ENCODE results near the gene INO80D.

The INO80D gene

DNA sequence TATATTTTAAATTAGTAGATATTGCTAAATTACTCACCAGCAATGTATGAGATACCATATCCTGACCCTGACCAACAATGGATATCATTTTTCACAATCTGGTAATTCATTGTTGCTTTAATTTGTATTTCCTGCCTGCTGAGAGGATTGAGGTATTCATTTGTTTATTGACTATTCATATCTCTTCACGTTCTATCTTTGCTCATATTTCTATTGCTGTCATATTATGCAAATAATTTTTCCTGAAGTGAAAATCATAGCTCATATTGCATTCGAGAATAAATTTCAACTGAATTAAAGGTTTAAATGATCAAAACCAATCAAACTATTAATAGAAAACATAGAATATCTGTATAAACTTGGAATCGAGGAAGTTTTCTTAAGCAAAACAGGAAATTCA is 31.0 kb downstream of the INO80D start:
- Histone ChIP-seq H3K27ac (ENCODE audit: extremely low read depth, low read depth, low read length) (no peak overlapping the region), H3K4me3 (ENCODE audit: low read depth, low read length) (no peak overlapping the region), H3K4me1 (ENCODE audit: control insufficient read depth, insufficient read depth, low read length) (no peaks in the 10 kb centered on the region), H3K36me3 (ENCODE audit: control insufficient read depth in 2 of 2, insufficient read depth in 1 of 2, low read length in 2 of 2) (peaks cover 5 to 17% of the 10 kb centered on the region in 2 experiments; a peak in 2 of 3 replicates), H3K9me3 (ENCODE audit: control insufficient read depth, insufficient read depth, low read depth, low read length) (no peaks in the 10 kb centered on the region)
- POLR2A ChIA-PET = no interaction called here
- TF ChIP-seq, protein P1, sequence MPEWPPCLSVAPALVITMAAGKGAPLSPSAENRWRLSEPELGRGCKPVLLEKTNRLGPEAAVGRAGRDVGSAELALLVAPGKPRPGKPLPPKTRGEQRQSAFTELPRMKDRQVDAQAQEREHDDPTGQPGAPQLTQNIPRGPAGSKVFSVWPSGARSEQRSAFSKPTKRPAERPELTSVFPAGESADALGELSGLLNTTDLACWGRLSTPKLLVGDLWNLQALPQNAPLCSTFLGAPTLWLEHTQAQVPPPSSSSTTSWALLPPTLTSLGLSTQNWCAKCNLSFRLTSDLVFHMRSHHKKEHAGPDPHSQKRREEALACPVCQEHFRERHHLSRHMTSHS (tag by site-specific recombination; IDR thresholded peaks at IDR 0.05) = no peak
- TF ChIP-seq, protein P2, sequence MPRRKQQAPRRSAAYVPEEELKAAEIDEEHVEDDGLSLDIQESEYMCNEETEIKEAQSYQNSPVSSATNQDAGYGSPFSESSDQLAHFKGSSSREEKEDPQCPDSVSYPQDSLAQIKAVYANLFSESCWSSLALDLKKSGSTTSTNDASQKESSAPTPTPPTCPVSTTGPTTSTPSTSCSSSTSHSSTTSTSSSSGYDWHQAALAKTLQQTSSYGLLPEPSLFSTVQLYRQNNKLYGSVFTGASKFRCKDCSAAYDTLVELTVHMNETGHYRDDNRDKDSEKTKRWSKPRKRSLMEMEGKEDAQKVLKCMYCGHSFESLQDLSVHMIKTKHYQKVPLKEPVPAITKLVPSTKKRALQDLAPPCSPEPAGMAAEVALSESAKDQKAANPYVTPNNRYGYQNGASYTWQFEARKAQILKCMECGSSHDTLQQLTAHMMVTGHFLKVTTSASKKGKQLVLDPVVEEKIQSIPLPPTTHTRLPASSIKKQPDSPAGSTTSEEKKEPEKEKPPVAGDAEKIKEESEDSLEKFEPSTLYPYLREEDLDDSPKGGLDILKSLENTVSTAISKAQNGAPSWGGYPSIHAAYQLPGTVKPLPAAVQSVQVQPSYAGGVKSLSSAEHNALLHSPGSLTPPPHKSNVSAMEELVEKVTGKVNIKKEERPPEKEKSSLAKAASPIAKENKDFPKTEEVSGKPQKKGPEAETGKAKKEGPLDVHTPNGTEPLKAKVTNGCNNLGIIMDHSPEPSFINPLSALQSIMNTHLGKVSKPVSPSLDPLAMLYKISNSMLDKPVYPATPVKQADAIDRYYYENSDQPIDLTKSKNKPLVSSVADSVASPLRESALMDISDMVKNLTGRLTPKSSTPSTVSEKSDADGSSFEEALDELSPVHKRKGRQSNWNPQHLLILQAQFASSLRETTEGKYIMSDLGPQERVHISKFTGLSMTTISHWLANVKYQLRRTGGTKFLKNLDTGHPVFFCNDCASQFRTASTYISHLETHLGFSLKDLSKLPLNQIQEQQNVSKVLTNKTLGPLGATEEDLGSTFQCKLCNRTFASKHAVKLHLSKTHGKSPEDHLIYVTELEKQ (tag by site-specific recombination; IDR thresholded peaks at IDR 0.05; ENCODE audit: borderline replicate concordance) = no peak
- TF ChIP-seq KLF10 (tag by site-specific recombination; IDR thresholded peaks at IDR 0.05) (no peak), ZNF529 (tag by site-specific recombination; IDR thresholded peaks at IDR 0.05; ENCODE audit: insufficient replicate concordance) (no peak), KLF7 (tag by site-specific recombination; IDR thresholded peaks at IDR 0.05; ENCODE audit: borderline replicate concordance) (no peak), ZNF639 (tag by site-specific recombination; IDR thresholded peaks at IDR 0.05) (no peak), KLF1 (tag by site-specific recombination; IDR thresholded peaks at IDR 0.05) (no peak), ZNF354C (tag by site-specific recombination; IDR thresholded peaks at IDR 0.05; ENCODE audit: borderline replicate concordance, low read depth) (no peak), ZNF48 (tag by site-specific recombination; IDR thresholded peaks at IDR 0.05) (no peak), RBAK (tag by site-specific recombination; IDR thresholded peaks at IDR 0.05) (no peak), ZNF514 (tag by site-specific recombination; IDR thresholded peaks at IDR 0.05) (no peak)
- TF ChIP-seq, protein P3, sequence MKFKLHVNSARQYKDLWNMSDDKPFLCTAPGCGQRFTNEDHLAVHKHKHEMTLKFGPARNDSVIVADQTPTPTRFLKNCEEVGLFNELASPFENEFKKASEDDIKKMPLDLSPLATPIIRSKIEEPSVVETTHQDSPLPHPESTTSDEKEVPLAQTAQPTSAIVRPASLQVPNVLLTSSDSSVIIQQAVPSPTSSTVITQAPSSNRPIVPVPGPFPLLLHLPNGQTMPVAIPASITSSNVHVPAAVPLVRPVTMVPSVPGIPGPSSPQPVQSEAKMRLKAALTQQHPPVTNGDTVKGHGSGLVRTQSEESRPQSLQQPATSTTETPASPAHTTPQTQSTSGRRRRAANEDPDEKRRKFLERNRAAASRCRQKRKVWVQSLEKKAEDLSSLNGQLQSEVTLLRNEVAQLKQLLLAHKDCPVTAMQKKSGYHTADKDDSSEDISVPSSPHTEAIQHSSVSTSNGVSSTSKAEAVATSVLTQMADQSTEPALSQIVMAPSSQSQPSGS (tag by site-specific recombination; IDR thresholded peaks at IDR 0.05; ENCODE audit: low read depth) = no peak
- CTCF ChIA-PET = no interaction called here

DNA sequence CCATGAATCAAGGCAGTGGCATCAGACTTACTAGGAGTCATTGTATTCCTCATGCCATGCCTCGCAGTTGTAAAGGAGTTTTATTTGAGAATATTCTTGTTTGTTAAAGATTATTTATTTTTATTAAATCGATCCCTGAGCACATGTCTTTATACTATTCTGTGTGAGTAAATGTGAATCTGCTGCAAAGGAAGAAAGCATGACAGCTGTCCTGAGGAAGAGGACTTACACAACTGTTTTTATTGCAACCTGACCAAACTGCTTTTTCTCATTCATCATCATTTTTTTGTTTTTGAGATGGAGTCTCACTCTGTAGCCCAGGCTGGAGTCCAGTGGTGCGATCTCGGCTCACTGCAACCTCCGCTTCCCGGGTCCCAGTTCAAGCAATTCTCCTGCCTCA is 34.1 kb downstream of the INO80D start:
- Histone ChIP-seq H3K36me3 (ENCODE audit: control insufficient read depth in 2 of 2, insufficient read depth in 1 of 2, low read length in 2 of 2) (peaks cover 5 to 16% of the 10 kb centered on the region in 2 experiments; a peak in 2 of 3 replicates), H3K27ac (ENCODE audit: extremely low read depth, low read depth, low read length) (no peak overlapping the region), H3K4me1 (ENCODE audit: control insufficient read depth, insufficient read depth, low read length) (no peaks in the 10 kb centered on the region), H3K4me3 (ENCODE audit: low read depth, low read length) (no peak overlapping the region), H3K9me3 (ENCODE audit: control insufficient read depth, insufficient read depth, low read depth, low read length) (no peaks in the 10 kb centered on the region)
- TF ChIP-seq EGR2 (tag by site-specific recombination; IDR thresholded peaks at IDR 0.05; ENCODE audit: low read depth) (no peak), TCF7L2 (IDR thresholded peaks at IDR 0.05; ENCODE audit: borderline replicate concordance, low read depth, low read length) (no peak), ZNF140 (tag by site-specific recombination; IDR thresholded peaks at IDR 0.05) (no peak), ZEB2 (tag by site-specific recombination; IDR thresholded peaks at IDR 0.05) (no peak), ZNF843 (tag by site-specific recombination; IDR thresholded peaks at IDR 0.05) (no peak), ZXDB (tag by site-specific recombination; IDR thresholded peaks at IDR 0.05) (no peak), ZNF394 (tag by site-specific recombination; IDR thresholded peaks at IDR 0.05; ENCODE audit: borderline replicate concordance) (no peak), ZFHX2 (tag by site-specific recombination; conservative IDR thresholded peaks at IDR 0.05) (no peak), ZNF571 (tag by site-specific recombination; IDR thresholded peaks at IDR 0.05) (no peak), SP7 (tag by site-specific recombination; IDR thresholded peaks at IDR 0.05) (no peak), ZNF560 (tag by site-specific recombination; IDR thresholded peaks at IDR 0.05; ENCODE audit: borderline replicate concordance) (no peak), SCRT1 (tag by site-specific recombination; IDR thresholded peaks at IDR 0.05; ENCODE audit: borderline replicate concordance) (no peak)
- TF ChIP-seq, protein P4, sequence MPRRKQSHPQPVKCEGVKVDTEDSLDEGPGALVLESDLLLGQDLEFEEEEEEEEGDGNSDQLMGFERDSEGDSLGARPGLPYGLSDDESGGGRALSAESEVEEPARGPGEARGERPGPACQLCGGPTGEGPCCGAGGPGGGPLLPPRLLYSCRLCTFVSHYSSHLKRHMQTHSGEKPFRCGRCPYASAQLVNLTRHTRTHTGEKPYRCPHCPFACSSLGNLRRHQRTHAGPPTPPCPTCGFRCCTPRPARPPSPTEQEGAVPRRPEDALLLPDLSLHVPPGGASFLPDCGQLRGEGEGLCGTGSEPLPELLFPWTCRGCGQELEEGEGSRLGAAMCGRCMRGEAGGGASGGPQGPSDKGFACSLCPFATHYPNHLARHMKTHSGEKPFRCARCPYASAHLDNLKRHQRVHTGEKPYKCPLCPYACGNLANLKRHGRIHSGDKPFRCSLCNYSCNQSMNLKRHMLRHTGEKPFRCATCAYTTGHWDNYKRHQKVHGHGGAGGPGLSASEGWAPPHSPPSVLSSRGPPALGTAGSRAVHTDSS (tag by site-specific recombination; IDR thresholded peaks at IDR 0.05) = no peak
- TF ChIP-seq, protein P5, sequence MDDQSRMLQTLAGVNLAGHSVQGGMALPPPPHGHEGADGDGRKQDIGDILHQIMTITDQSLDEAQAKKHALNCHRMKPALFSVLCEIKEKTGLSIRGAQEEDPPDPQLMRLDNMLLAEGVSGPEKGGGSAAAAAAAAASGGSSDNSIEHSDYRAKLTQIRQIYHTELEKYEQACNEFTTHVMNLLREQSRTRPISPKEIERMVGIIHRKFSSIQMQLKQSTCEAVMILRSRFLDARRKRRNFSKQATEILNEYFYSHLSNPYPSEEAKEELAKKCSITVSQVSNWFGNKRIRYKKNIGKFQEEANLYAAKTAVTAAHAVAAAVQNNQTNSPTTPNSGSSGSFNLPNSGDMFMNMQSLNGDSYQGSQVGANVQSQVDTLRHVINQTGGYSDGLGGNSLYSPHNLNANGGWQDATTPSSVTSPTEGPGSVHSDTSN (CRISPR knock-in tag; IDR thresholded peaks at IDR 0.05) = no peak
- ChIA-PET CTCF (interaction anchor here (1.1 kb wide), 1 partner anchor 51 kb away, joined by 3 read pairs; no protein-coding TSS in a partner anchor), POLR2A (no interaction called here)

Data from HEK293 (cell line).